Activated B cell treated with CpG ODN at 0.5 μM for 24 hours (primary cell): ENCODE results near the gene COL13A1. TPM values are rescaled to one million over a fixed set of nuclear protein-coding genes. Genes with fewer than 3 reads are reported as not detected.

Source experiments
- ATAC-seq: fragments of 200-7000 bp; cut with Tn5 transposase; one replicate; pipeline ENCODE4 v1.10.0; 2021; ENCODE audit warnings: low read depth, mild to moderate bottlenecking, moderate library complexity
- CTCF ChIA-PET: fragments of 350-600 bp; sonication (Branson Sonifier 250); formaldehyde crosslinking; loops from one replicate; lab custom pipeline; 2021; ENCODE audit warnings: antibody characterized with exemption; lab: Charles Lee
- POLR2A ChIA-PET: fragments of 350-600 bp; sonication (Branson Sonifier 250); formaldehyde crosslinking; loops from one replicate; lab custom pipeline; 2021; ENCODE audit warnings: antibody characterized with exemption; lab: Charles Lee
- DNase-seq: peaks from one replicate; pipeline ENCODE4 v3.0.0; 2022
- H3K27ac Mint-ChIP-seq: one replicate; pipeline ENCODE4 v1.8.0; 2020; ENCODE audit warnings: mixed read lengths
- H3K27me3 Mint-ChIP-seq: one replicate; pipeline ENCODE4 v1.8.0; 2021; ENCODE audit warnings: mixed read lengths
- H3K36me3 Mint-ChIP-seq: one replicate; pipeline ENCODE4 v1.8.0; 2021; ENCODE audit warnings: low read depth, mixed read lengths
- H3K4me1 Mint-ChIP-seq: one replicate; pipeline ENCODE4 v1.8.0; 2021; ENCODE audit warnings: mixed read lengths
- H3K4me3 Mint-ChIP-seq: one replicate; pipeline ENCODE4 v1.8.0; 2020; ENCODE audit warnings: mild to moderate bottlenecking, mixed read lengths
- H3K9me3 Mint-ChIP-seq: one replicate; pipeline ENCODE4 v1.8.0; 2020; ENCODE audit warnings: mixed read lengths
- intact Hi-C: fragments of 100-400 bp; cut with micrococcal nuclease; formaldehyde crosslinking; loops from one replicate; pipeline ENCODE4 v1.15.1; 2024
- total RNA-seq: library from RNA; stranded (reverse); gene quantifications from 2 replicates; pipeline ENCODE4 v1.2.3, GENCODE V29; 2022
- TF ChIP-seq, protein P1 (sequence below): fragments of 200-600 bp; IDR thresholded peaks from one replicate; pipeline ENCODE4 v1.8.0; 2022; ENCODE audit warnings: antibody characterized with exemption, mild to moderate bottlenecking

COL13A1 gene
- total RNA-seq, 1 donor from 2014 or later, result not detected

DNA sequence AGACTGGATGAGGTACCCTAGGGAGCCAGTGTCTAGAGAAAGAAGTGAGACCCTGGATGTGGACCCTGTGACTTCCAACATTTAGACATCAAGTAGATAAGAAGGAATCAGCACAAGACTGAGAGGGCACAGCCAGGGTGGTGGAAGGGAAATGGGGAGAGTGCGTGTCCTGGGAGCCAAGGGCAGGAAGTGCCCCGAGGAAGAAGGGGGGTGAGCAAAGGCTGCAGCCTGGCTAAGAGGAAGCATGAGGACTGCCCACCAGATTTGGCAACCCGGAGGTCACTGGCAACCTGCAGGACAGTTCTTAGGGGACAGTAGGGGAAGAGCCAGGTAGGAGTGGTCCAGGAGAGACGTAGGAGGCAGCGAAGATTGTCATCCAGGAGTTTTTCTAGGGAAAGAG, 14.8 kb downstream of the COL13A1 start:
- ChIA-PET CTCF (no interaction called here), POLR2A (no interaction called here)
- peaks cover 5% of the 10 kb centered on the region for H3K27me3 Mint-ChIP-seq
- TF ChIP-seq, protein P1, sequence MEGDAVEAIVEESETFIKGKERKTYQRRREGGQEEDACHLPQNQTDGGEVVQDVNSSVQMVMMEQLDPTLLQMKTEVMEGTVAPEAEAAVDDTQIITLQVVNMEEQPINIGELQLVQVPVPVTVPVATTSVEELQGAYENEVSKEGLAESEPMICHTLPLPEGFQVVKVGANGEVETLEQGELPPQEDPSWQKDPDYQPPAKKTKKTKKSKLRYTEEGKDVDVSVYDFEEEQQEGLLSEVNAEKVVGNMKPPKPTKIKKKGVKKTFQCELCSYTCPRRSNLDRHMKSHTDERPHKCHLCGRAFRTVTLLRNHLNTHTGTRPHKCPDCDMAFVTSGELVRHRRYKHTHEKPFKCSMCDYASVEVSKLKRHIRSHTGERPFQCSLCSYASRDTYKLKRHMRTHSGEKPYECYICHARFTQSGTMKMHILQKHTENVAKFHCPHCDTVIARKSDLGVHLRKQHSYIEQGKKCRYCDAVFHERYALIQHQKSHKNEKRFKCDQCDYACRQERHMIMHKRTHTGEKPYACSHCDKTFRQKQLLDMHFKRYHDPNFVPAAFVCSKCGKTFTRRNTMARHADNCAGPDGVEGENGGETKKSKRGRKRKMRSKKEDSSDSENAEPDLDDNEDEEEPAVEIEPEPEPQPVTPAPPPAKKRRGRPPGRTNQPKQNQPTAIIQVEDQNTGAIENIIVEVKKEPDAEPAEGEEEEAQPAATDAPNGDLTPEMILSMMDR, result no peak
- H3K27ac Mint-ChIP-seq, result no peak overlapping the region
- DNase-seq, result no peak
- H3K36me3 Mint-ChIP-seq, result no peaks in the 10 kb centered on the region
- peaks cover 3% of the 10 kb centered on the region for H3K4me1 Mint-ChIP-seq
- H3K4me3 Mint-ChIP-seq, result no peak overlapping the region
- intact Hi-C loops, result no loop called here
- no peak for ATAC-seq
- no peaks in the 10 kb centered on the region for H3K9me3 Mint-ChIP-seq

DNA sequence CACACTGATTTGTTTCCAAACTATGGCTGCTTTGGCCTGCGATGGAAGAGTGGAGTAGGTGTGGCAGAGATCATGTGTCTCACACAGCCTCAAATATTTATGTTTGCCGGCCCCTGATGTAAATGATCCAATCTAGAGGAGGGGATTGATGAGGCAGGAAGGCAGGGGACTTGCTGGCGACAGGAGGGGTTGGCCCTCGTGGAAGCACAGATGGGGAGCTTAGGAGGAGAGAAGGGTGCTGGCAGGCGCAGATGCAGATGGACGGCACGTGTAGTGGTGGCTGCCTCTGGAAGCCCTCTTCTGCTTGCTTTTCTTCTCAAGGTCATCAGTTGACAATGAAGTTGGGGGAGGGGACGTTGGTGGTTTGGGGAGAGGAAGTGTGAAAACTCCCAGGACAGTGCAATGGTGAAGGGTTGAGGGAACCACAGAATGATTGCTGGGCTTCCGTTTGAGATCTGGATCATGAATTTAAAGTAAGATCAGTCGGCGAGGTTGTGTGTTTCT, 15.4 kb downstream of the COL13A1 start:
- ChIA-PET POLR2A (no interaction called here), CTCF (no interaction called here)
- Mint-ChIP-seq H3K27ac (no peak overlapping the region), H3K27me3 (peaks cover 5% of the 10 kb centered on the region), H3K36me3 (no peaks in the 10 kb centered on the region), H3K9me3 (no peaks in the 10 kb centered on the region), H3K4me3 (no peak overlapping the region), H3K4me1 (peaks cover 3% of the 10 kb centered on the region)
- DNase-seq (no peak), ATAC-seq (no peak)
- TF ChIP-seq, protein P1, result no peak
- intact Hi-C loops, result no loop called here

DNA sequence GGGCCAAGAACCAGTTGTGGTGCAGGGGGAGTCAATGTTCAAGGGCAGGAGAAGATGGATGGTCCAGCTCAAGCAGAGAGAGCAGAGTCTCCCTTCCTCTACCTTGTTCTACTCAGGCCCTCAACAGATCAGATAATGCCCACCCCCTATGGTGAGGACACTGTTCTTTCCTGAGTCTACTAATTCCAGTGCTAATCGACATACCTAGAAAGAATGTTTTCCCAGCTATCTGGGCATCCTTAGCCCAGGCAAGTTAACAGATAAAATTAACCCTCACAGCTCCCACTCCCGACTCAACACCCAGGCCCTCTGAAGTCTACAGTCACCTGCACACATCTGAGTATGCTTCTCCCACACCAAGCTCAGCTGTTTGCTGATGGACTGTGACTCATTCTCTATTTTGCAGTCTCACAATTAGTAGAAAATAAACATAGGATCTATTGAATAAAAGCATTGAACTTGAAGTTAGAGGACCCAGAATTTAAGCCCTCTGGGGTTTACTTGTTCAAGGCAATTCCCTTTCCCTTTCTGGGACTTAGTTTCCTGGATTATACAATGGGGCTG, 17.1 kb downstream of the COL13A1 start:
- TF ChIP-seq, protein P1, result no peak
- Mint-ChIP-seq H3K36me3 (no peaks in the 10 kb centered on the region), H3K27ac (no peak overlapping the region), H3K4me3 (no peak overlapping the region), H3K4me1 (peaks cover 3% of the 10 kb centered on the region), H3K9me3 (no peaks in the 10 kb centered on the region), H3K27me3 (peaks cover 5% of the 10 kb centered on the region)
- POLR2A ChIA-PET, result no interaction called here
- no peak for ATAC-seq
- DNase-seq, result no peak
- intact Hi-C loops, result no loop called here
- CTCF ChIA-PET, result no interaction called here

DNA sequence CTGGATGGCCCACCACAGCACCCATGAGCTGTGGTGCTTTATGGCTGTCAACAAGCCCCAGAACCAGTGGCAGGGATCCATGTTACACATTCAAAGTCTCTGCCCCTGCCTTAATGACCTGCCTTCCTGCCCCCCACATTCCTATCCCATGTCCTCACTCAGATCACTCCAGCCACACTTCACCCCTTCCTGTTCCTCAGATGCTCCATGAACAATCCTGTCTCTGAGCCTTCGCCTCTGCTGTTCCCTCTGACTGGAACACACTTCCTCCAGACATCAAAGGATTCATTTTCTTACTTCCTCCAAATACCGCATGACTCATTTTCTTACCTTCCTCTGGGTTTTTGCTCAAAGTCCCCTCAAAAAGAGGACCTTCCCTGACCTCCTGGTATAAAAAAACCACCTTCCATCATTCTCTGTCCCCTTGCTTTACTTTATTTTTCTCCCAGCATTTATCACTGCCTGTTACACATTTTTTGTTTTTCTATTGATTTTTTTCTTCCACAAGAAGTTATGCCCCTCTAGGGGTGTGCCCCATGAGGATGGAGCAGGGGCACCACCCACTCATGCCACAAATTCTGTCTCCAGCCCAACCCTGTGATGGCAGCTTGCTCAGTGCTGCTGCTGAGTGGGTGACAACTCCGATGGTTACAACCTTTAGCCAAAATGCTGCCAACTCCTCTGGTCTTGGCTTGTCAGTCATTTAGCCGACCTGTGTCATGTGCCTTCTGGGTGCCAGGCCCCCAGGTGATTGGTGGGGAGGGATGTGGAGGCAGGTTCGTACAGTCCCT, 18.2 kb downstream of the COL13A1 start:
- TF ChIP-seq, protein P1, result no peak
- Mint-ChIP-seq H3K4me3 (no peak overlapping the region), H3K27me3 (peaks cover 9% of the 10 kb centered on the region), H3K27ac (no peak overlapping the region), H3K9me3 (no peaks in the 10 kb centered on the region), H3K36me3 (no peaks in the 10 kb centered on the region), H3K4me1 (peaks cover 3% of the 10 kb centered on the region)
- DNase-seq (no peak), ATAC-seq (no peak)
- intact Hi-C loops, result no loop called here
- CTCF ChIA-PET, result no interaction called here
- POLR2A ChIA-PET, result no interaction called here

DNA sequence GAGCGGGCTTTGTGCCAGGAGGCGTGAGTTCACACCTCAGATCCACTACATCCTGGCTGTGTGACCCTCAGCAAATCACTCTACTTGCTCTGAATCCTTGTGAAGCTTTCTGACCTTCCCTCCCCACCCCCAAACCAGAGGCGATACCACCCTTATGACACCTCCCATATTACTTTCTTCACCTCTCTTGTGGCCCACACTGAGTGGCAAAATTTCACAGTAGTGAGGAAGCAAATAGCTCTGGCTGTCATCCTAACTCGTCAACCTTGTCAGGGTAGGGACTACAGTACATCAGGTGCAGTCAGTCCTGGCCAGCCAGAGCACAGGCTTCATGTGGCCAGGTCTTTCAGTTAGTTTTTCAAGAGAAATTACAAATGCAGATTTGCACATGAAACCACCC, 19.1 kb downstream of the COL13A1 start:
- DNase-seq (no peak), ATAC-seq (no peak)
- CTCF ChIA-PET, result no interaction called here
- Mint-ChIP-seq H3K4me1 (peaks cover 3% of the 10 kb centered on the region), H3K27me3 (peaks cover 9% of the 10 kb centered on the region), H3K36me3 (no peaks in the 10 kb centered on the region), H3K9me3 (no peaks in the 10 kb centered on the region), H3K4me3 (no peak overlapping the region), H3K27ac (no peak overlapping the region)
- TF ChIP-seq, protein P1, result no peak
- POLR2A ChIA-PET, result no interaction called here
- intact Hi-C loops, result no loop called here
